Prostate gland (tissue), 2 donors: ENCODE measurements around the gene MAVS. TPM values are rescaled to one million over a fixed set of nuclear protein-coding genes. Genes with fewer than 3 reads are reported as not detected.
"Not testable (repeated sequence)": the region's sequence is repeated elsewhere in the genome, so short reads cannot be mapped to it uniquely, and the experiment has no call there.

ENCODE experiments used
- DNase-seq: peaks from one replicate; pipeline ENCODE4 v3.0.0-alpha.2; 2019; ENCODE audit warnings: low spot score
- H3K27ac ChIP-seq, 2 donors: fragments of 200-600 bp; sonication (generic); 2 replicates each; pipeline ENCODE4 v1.5.1; 2017 to 2019
- H3K27me3 ChIP-seq: fragments of 200-600 bp; sonication (generic); replicated peaks from 2 replicates; pipeline ENCODE4 v1.5.1; 2019; ENCODE audit not compliant: insufficient read depth
- H3K36me3 ChIP-seq, 2 donors: fragments of 200-600 bp; sonication (generic); 1 replicate in 1 of 2; 2 replicates in 1 of 2; pipeline versions ENCODE4 v1.5.1 to v1.8.1; 2017 to 2019
- H3K4me1 ChIP-seq: fragments of 200-600 bp; sonication (generic); replicated peaks from 2 replicates; pipeline ENCODE4 v1.5.1; 2019
- H3K4me3 ChIP-seq, 2 donors: fragments of 200-600 bp; sonication (generic); 2 replicates each; pipeline ENCODE4 v1.5.1; 2017 to 2019
- H3K9me3 ChIP-seq: fragments of 200-600 bp; sonication (generic); 2 replicates; pipeline ENCODE4 v1.5.1; 2017
- CTCF ChIP-seq, 4 experiments: fragments of 200-600 bp in 2 of 4; fragments of 450-650 bp in 2 of 4; sonication (generic) in 2 of 4; IDR thresholded peaks; 1 replicate in 3 of 4; 2 replicates in 1 of 4; pipeline ENCODE4 v1.5.1; 2016 to 2019; ENCODE audit warnings: antibody characterized with exemption in 4 of 4, mild to moderate bottlenecking in 2 of 4, moderate library complexity in 2 of 4
- POLR2A ChIP-seq: fragments of 450-650 bp; IDR thresholded peaks from one replicate; pipeline ENCODE4 v1.6.1; 2016; ENCODE audit warnings: antibody characterized with exemption, mild to moderate bottlenecking
- POLR2AphosphoS5 ChIP-seq: sonication (generic); formaldehyde crosslinking; IDR thresholded peaks from one replicate; pipeline ENCODE4 v1.6.1; 2017; ENCODE audit warnings: antibody characterized with exemption
- WGBS: methylation state at CpG from one replicate; pipeline ENCODE4 v1.1.5; 2018; 5-methylcytosine and 5-hydroxymethylcytosine counted together
- intact Hi-C: fragments of 100-400 bp; cut with DNase I; formaldehyde crosslinking; loops from one replicate; pipeline ENCODE4 v1.14.2; 2022
- total RNA-seq, 2 donors: library from RNA; depleted of rRNA; stranded (reverse); fragments of >200 nt; gene quantifications; one replicate each; pipeline ENCODE4 v1.1.0, GENCODE V29; 2016

MAVS gene
- total RNA-seq, 2 donors from 2014 or later: 26.7 to 40.2 TPM

- H3K27ac ChIP-seq: no peak overlapping the region
- no peaks in the 10 kb centered on the region for H3K27me3 ChIP-seq
- H3K9me3 ChIP-seq: no peaks in the 10 kb centered on the region
- H3K4me1 ChIP-seq: no peaks in the 10 kb centered on the region
- TF ChIP-seq POLR2AphosphoS5 (no peak), POLR2A (no peak), CTCF (IDR thresholded peaks at IDR 0.05) (no peak)
- no peaks in the 10 kb centered on the region for H3K36me3 ChIP-seq
- DNase-seq: no peak
- intact Hi-C loops: no loop called here
- no peak overlapping the region for H3K4me3 ChIP-seq
- WGBS: 77% methylated on average over 2 of the region's 2 CpGs
Measured at GRCh38 chr20:3904224-3904623, 57.6 kb downstream of the MAVS start.

- WGBS: 72% methylated on average over 5 of the region's 5 CpGs
- no peak overlapping the region for H3K27ac ChIP-seq
- H3K9me3 ChIP-seq: no peaks in the 10 kb centered on the region
- no peaks in the 10 kb centered on the region for H3K4me1 ChIP-seq
- no peak for DNase-seq
- H3K27me3 ChIP-seq: no peaks in the 10 kb centered on the region
- no peak overlapping the region for H3K4me3 ChIP-seq
- no peaks in the 10 kb centered on the region for H3K36me3 ChIP-seq
- intact Hi-C loops: no loop called here
- TF ChIP-seq POLR2AphosphoS5 (no peak), POLR2A (no peak), CTCF (IDR thresholded peaks at IDR 0.05) (no peak)
Measured at GRCh38 chr20:3904857-3905256, 58.2 kb downstream of the MAVS start.

- DNase-seq, H3K4me3 ChIP-seq, intact Hi-C loops, H3K27ac ChIP-seq, H3K9me3 ChIP-seq, H3K4me1 ChIP-seq, H3K27me3 ChIP-seq, H3K36me3 ChIP-seq: not testable (repeated sequence)
- 91% methylated on average over 17 of the region's 17 CpGs for WGBS
Measured at GRCh38 chr20:3906744-3907721, 60.4 kb downstream of the MAVS start.

- H3K27me3 ChIP-seq: no peaks in the 10 kb centered on the region
- no peak for DNase-seq
- intact Hi-C loops: no loop called here
- WGBS: 93% methylated on average over 4 of the region's 4 CpGs
- H3K4me1 ChIP-seq: no peaks in the 10 kb centered on the region
- H3K36me3 ChIP-seq: no peaks in the 10 kb centered on the region
- H3K9me3 ChIP-seq: no peaks in the 10 kb centered on the region
- H3K4me3 ChIP-seq: no peak overlapping the region
- H3K27ac ChIP-seq: no peak overlapping the region
- TF ChIP-seq POLR2AphosphoS5 (no peak), CTCF (IDR thresholded peaks at IDR 0.05) (no peak), POLR2A (no peak)
Measured at GRCh38 chr20:3908667-3909066, 62.0 kb downstream of the MAVS start.

GRCh38 chr20:3909952-3910366, 63.3 kb downstream of the MAVS start:
- intact Hi-C loops: no loop called here
- H3K27ac ChIP-seq: no peak overlapping the region
- TF ChIP-seq CTCF (IDR thresholded peaks at IDR 0.05) (no peak), POLR2AphosphoS5 (no peak), POLR2A (no peak)
- H3K36me3 ChIP-seq: no peaks in the 10 kb centered on the region
- DNase-seq: no peak
- no peaks in the 10 kb centered on the region for H3K4me1 ChIP-seq
- H3K27me3 ChIP-seq: no peaks in the 10 kb centered on the region
- no peaks in the 10 kb centered on the region for H3K9me3 ChIP-seq
- no peak overlapping the region for H3K4me3 ChIP-seq
